ENCODE data around the gene LOXHD1.

LOXHD1 gene

DNA sequence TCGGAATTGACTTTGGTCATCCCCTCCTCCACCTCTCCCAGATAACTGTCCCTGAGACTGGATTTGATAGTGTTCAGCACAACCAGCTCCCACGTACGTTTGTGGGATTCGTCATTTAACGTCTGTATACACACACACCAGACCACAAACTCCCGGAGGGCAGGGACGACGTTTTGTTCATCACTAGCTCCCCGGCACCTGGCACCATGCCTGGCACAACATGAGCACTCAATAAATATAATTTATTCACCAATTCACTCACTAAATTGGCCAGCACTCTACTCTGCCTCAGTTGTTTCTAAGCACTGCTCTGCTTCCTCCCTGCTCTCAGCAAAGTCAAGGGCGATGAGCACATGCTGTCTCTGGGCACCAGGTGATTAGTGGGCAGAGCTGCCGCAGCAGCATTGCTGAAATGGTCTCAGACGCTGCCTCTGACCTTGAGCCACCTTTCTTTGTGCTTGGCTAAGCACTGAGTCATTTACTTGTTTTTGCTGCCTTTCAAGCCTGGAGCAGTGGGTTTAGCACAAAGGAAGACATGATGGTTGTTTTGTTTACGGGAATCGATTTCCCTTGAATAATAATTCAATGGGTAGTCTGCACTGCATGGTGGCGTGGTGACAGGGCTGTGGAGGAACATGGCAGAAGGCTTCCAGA is 19.3 kb upstream of the LOXHD1 start:
- Histone ChIP-seq H3K9ac (no peak overlapping the region), H3K27ac (peak overlapping the region; percentile 42; the same call in 1 of the 2 replicates), H3K9me3 (peaks cover 14% of the 10 kb centered on the region; the same call in 1 of the 2 replicates), H3K27me3 (no peaks in the 10 kb centered on the region), H3K4me1 (peaks cover 96% of the 10 kb centered on the region), H3K36me3 (no peaks in the 10 kb centered on the region), H3K4me3 (no peak overlapping the region), H3K4me2 (peak overlapping the region; percentile 72), H4K20me1 (no peaks in the 10 kb centered on the region)
- no peak for TF ChIP-seq Cebpa-rat (IDR thresholded peaks at IDR 0.05)

DNA sequence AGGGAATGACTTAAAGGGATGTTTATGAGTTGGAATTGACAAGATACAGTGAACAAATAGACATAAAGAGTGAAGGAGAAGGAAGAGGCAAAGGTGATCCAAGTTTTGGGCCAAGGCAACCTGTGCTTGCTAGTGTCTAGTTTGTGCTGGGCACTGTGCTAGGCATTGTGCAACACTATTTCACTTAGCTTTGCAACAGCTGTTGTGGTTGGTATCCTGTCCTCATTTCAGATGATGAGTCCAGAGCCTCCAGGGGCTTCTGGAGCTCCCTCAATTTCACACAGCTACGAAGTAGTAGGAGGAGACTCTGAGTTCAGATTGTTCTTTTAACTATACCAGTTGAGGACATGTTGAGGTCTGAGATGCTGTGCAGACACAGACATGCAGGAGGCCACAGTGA is 18.1 kb upstream of the LOXHD1 start:
- peaks cover 84% of the 10 kb centered on the region for H3K4me1 ChIP-seq
- H3K9ac ChIP-seq = no peak overlapping the region
- no peaks in the 10 kb centered on the region for H3K36me3 ChIP-seq
- H3K4me2 ChIP-seq = peak overlapping the region; percentile 72
- no peak overlapping the region for H3K4me3 ChIP-seq
- H3K27ac ChIP-seq = no peak overlapping the region
- H3K27me3 ChIP-seq = no peaks in the 10 kb centered on the region
- no peaks in the 10 kb centered on the region for H4K20me1 ChIP-seq
- peaks cover 14% of the 10 kb centered on the region; the same call in 1 of the 2 replicates for H3K9me3 ChIP-seq
- TF ChIP-seq Cebpa-rat (IDR thresholded peaks at IDR 0.05) = peak; percentile 89

DNA sequence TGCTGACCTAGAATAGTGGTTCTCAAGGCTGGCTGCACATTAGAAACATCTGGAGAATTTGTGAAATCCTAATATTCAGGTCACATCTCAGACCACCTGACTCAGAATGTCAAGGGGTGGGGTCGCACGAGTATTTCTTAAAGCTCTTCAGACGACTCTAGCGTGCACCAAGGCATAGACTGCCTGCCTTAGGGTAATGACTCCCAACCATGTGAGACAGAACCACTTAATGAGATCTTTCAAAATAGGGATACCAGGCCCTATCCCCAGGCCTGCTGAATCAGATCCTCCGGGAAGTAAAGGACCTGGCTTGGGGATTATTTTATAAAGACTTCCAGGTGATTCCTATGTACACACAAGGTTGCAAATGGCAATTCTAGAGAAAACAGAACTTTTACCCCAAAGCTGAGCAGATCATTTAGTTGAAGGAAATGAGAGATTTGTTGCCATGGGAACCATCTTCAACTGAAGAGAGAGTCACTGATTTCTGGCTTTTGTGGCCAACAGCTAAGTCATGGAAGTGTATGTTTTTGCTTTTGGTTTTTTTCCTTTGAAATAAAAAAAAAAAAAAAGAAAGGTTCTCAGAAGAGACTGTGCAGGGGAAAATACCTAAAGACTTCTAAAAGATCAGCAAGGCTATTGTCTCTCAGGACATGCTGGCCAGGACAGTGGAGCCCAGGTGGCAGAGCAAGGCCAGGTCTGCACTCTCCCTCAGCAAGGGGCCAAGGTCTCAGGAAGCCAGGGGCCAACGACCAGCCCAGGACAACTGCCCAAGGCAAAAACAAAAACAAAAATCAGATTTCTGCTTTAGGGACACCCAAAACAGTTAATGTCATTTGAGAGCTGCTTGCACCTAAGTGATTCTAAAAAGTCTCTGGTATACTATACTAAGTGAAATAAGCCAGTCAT is 15.3 kb upstream of the LOXHD1 start:
- H4K20me1 ChIP-seq = no peaks in the 10 kb centered on the region
- peak overlapping the region; percentile 48 for H3K4me2 ChIP-seq
- no peaks in the 10 kb centered on the region for H3K36me3 ChIP-seq
- H3K4me1 ChIP-seq = peaks cover 66% of the 10 kb centered on the region
- H3K27ac ChIP-seq = no peak overlapping the region
- no peak overlapping the region for H3K9ac ChIP-seq
- no peak overlapping the region for H3K4me3 ChIP-seq
- H3K9me3 ChIP-seq = peaks cover 14% of the 10 kb centered on the region; the same call in 1 of the 2 replicates
- no peaks in the 10 kb centered on the region for H3K27me3 ChIP-seq
- no peak for TF ChIP-seq Cebpa-rat (IDR thresholded peaks at IDR 0.05)

DNA sequence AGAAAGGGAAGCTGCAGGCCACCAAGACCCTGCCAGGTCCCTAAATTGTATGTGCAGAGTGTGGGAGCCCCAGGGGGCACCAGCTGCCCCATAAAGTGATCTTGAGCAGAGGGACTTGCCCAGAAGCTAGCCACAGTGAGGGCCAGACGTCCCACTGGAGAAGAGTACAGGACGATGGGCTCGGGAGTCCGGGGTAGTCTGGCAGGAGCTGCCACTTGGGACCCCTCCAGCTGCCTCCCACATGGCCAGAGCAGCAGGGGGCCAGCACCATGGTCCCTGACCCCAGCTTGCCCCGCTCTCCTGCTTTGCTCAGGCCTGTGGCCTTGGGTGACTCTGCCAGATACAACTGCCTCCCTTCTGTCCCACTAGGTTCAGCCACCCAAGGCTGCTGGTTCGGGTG is 11.7 kb upstream of the LOXHD1 start:
- Histone ChIP-seq H4K20me1 (no peaks in the 10 kb centered on the region), H3K4me2 (no peak overlapping the region), H3K9ac (no peak overlapping the region), H3K36me3 (no peaks in the 10 kb centered on the region), H3K9me3 (no peaks in the 10 kb centered on the region), H3K4me1 (peaks cover 38% of the 10 kb centered on the region), H3K27me3 (no peaks in the 10 kb centered on the region), H3K27ac (no peak overlapping the region), H3K4me3 (no peak overlapping the region)
- TF ChIP-seq Cebpa-rat (IDR thresholded peaks at IDR 0.05) = no peak

DNA sequence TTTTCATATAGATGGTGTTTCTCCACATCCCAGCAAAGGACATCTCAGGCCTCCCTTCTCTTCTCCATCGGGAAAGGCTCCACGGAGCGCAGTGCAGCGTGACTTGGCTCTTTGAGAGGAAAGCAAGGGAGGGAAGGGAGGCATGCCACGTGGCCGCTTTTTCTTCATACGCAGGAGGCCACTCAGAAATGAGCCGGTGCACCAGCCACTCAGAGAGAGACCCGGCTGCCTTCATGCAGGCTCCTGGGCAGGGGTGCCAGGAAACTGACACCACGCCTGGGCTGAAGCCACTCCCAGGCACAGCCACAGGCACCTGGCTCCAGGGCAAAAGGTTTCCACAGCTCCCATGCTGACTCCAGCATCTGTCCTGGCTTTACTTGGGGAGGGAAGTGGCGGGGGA is 11.1 kb upstream of the LOXHD1 start:
- Histone ChIP-seq H3K4me3 (no peak overlapping the region), H3K4me2 (no peak overlapping the region), H3K36me3 (no peaks in the 10 kb centered on the region), H3K27me3 (no peaks in the 10 kb centered on the region), H3K27ac (no peak overlapping the region), H3K9ac (no peak overlapping the region), H3K4me1 (peaks cover 38% of the 10 kb centered on the region), H3K9me3 (no peaks in the 10 kb centered on the region; the same call in 1 of the 2 replicates), H4K20me1 (no peaks in the 10 kb centered on the region)
- TF ChIP-seq Cebpa-rat (IDR thresholded peaks at IDR 0.05) = no peak

DNA sequence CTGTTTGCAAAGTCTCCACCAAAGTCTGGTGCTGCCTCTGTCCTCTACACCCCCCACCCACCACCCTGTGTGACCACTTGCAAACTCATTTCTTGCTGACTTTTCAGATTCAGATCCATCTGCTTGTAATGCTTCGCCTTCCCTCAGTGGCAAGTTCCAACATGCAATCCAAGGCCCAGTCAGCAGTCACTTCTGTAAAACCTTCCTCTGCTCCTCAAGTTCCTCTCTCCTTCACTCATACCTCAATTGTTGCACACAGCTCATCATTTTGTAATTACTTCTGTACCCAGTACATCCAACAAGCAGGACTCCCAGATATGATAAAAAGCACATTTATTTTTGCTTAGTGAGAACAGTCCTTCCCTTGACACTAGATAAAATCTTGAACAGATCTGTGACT is 6.5 kb upstream of the LOXHD1 start:
- no peak overlapping the region for H3K27ac ChIP-seq

DNA sequence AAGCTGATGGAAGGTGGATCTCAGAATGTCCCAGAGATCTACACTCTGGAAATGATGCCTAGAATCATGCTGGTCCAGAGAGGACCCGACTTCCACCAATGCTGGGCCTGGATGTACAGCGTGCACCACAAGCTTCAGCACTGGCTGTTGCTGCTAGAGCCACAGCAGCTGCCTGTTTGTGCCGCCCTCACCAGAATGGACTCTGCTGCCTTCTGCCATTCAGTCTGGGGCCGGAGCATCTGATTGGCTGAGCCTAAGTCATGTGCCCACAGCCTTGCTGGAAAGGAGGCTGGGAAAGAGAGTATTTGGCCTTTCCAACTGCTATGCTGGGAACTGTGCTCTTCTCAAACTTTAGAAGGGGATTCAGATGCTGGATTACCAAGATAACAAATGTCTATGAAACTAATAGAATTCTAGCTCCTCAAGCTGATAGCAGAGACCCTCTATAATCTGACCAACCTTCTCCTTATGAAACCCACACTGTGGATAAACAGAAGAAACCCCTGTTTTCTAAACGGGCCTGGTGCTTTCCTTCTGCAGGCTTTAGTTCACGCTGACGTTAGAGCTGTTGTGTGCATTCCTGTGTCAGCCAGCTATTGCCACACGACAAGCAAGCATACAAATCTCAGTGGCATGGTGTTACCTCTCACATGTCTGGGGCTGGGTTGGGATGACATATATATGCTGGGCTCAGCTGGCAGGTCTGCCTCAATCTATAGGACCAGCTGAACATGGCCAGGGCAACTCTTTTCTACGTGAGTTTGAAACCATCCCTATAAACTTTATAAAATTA is 4.1 kb upstream of the LOXHD1 start:
- no peaks in the 10 kb centered on the region for H4K20me1 ChIP-seq
- no peak overlapping the region for H3K9ac ChIP-seq
- no peaks in the 10 kb centered on the region; the same call in 1 of the 2 replicates for H3K9me3 ChIP-seq
- peaks cover 52% of the 10 kb centered on the region for H3K4me1 ChIP-seq
- no peak for TF ChIP-seq Cebpa-rat (IDR thresholded peaks at IDR 0.05)
- H3K27me3 ChIP-seq = no peaks in the 10 kb centered on the region
- peak overlapping the region; percentile 75; the same call in 1 of the 2 replicates for H3K4me2 ChIP-seq
- H3K4me3 ChIP-seq = no peak overlapping the region
- H3K36me3 ChIP-seq = no peaks in the 10 kb centered on the region
- H3K27ac ChIP-seq = no peak overlapping the region

More for the DNA sequence above, 6.5 kb upstream of the LOXHD1 start:
- no peaks in the 10 kb centered on the region; the same call in 1 of the 2 replicates for H3K9me3 ChIP-seq
- H3K4me2 ChIP-seq = peak overlapping the region; percentile 75
- no peaks in the 10 kb centered on the region for H4K20me1 ChIP-seq
- no peaks in the 10 kb centered on the region for H3K36me3 ChIP-seq
- H3K4me1 ChIP-seq = peaks cover 49% of the 10 kb centered on the region
- TF ChIP-seq Cebpa-rat (IDR thresholded peaks at IDR 0.05) = no peak
- H3K27me3 ChIP-seq = no peaks in the 10 kb centered on the region
- no peak overlapping the region; the same call in 1 of the 2 replicates for H3K4me3 ChIP-seq
- H3K9ac ChIP-seq = no peak overlapping the region

DNA sequence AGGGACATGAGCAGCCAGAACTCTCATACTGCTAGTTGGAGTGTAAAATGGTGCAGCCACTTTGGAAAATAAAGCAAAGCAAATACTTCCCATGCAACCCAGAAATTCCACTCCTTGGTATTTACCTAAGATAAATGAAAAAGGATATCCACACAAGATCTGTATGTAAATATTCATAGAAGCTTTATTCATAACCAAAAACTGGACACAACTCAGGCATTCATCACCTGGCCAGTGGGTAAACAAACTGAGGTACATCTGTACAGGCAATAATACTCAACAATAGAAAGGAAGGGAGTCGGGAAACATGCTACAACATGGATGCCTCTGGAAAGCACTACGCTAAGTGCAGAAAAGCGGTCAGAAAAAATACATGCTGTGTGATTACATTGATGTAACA is 2.5 kb upstream of the LOXHD1 start:
- Histone ChIP-seq H3K9me3 (no peaks in the 10 kb centered on the region; the same call in 1 of the 2 replicates), H3K9ac (no peak overlapping the region), H3K27me3 (no peaks in the 10 kb centered on the region), H3K36me3 (no peaks in the 10 kb centered on the region), H3K4me1 (peaks cover 52% of the 10 kb centered on the region), H3K4me3 (no peak overlapping the region), H3K27ac (no peak overlapping the region), H4K20me1 (no peaks in the 10 kb centered on the region), H3K4me2 (no peak overlapping the region)
- TF ChIP-seq Cebpa-rat (IDR thresholded peaks at IDR 0.05) = no peak

DNA sequence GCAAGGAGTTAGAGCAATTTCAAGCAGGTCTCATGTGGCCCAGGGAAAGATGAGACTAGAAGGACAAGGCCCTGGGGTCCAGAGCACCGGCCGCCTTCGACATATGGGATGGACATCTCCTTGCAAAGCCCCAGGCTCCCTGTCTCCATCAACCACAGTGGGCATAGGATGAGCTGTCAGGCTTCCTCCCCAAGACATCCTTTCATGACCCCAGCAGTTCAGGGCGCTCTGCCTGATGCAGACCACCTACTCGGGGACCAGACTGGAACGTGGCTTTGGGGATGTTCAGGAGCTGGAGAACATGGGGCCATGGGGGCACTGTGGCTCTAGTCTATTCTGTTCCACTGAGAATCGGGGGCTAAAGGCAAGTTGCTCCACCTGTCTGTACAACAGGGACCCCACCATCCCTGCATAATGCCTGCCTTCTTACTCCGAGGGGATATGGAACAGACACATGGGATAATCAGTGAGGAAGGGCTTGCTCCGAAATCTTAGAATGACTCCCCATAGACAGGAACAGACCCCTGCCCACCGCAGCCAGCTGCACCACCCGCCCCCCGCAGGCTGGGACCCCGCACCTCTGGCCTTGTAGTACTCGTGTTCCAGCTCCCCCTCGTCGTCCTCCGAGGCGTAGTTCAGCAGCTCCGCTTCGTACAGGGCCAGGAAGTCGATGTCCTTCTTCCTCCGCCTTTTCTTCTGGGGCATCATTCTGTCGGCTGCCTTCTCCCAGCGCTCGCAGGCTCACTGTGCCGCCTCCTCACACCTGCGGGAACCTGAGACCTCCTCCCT is 500 bp downstream of the LOXHD1 start:
- Histone ChIP-seq H3K9me3 (no peaks in the 10 kb centered on the region), H3K4me2 (0 out of 2 replicates have a peak overlapping the region, but pooled peaks have one; percentile 1), H4K20me1 (no peaks in the 10 kb centered on the region), H3K9ac (no peak overlapping the region), H3K27me3 (no peaks in the 10 kb centered on the region), H3K36me3 (no peaks in the 10 kb centered on the region), H3K27ac (no peak overlapping the region), H3K4me3 (no peak overlapping the region), H3K4me1 (peaks cover 22% of the 10 kb centered on the region)
- TF ChIP-seq Cebpa-rat (IDR thresholded peaks at IDR 0.05) = no peak

Measured in BLaER1 (cell line).